GM21737 (cell line): Measurements from ENCODE around the gene TBC1D3I.
"Not testable (repeated sequence)": the region's sequence is repeated elsewhere in the genome, so short reads cannot be mapped to it uniquely, and the experiment has no call there.

Source experiments
- ATAC-seq: cut with Tn5 transposase; IDR thresholded peaks from one replicate; pipeline ENCODE4 v1.9.1; 2021; ENCODE audit warnings: mild to moderate bottlenecking, moderate library complexity; ENCODE audit not compliant: unreplicated experiment

Gene TBC1D3I

GRCh38 chr17:36207383-36207782, 57.0 kb downstream of the TBC1D3I start:
- not testable (repeated sequence) for ATAC-seq

GRCh38 chr17:36206486-36206821, 57.9 kb downstream of the TBC1D3I start:
- ATAC-seq = not testable (repeated sequence)

GRCh38 chr17:36205637-36206485, 58.5 kb downstream of the TBC1D3I start:
- ATAC-seq = no peak

- ATAC-seq = no peak
These were observed 59.5 kb downstream of the TBC1D3I start for GRCh38 chr17:36204724-36205500.
